Fibroblast of skin of left quadriceps (primary cell): ENCODE results near the gene CD248.

Source experiments
- DNase-seq, 2 experiments: peaks; one replicate each; pipeline ENCODE4 v3.0.0-alpha.2; 2013; ENCODE audit warnings: low read depth in 2 of 2

CD248 gene

GRCh38 chr11:66340596-66341501 lies 24.0 kb upstream of the CD248 start:
- no peak for DNase-seq

DNA sequence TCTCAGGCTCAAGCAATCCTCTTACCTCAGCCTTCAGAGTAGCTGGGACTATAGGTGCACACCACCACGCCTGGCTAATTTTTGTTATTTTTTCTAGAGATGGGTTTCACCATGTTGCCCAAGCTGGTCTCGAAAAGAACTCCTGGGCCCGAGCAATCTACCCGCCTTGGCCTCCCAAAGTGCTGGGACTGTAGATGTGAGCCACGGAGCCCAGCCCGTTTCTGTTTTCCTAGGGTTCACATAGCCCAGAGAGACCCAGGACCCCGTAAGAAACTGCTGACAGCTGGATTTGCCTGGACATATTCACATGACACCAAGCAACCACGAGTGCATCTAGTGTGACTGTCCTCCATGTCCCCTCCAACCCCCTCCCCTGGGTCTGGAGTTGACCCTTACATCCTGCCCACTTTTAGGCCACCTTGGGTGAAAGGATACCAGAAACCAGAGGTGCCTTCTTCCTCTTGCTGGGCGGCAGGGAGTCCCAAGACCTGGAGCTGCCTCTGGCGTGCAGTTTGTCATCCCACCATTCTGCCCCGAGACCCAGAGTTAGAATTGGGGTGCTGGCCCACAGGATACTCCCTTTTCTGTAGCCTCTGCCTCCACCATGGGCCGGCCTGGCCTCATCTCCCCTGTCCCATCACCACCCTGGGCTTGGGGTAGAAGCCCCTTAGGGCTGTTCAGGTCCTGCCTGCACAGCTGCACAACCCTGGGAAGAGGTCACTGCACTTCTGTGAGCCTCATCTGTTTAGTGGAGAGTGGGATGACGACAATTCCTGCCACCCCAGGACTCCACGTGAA lies 23.0 kb upstream of the CD248 start:
- no peak for DNase-seq

GRCh38 chr11:66339162-66339675 lies 22.4 kb upstream of the CD248 start:
- no peak for DNase-seq

GRCh38 chr11:66338276-66339161 lies 21.7 kb upstream of the CD248 start:
- DNase-seq: no peak

- DNase-seq: no peak
These were observed 20.5 kb upstream of the CD248 start for GRCh38 chr11:66337103-66337899.

GRCh38 chr11:66336234-66337102 lies 19.6 kb upstream of the CD248 start, which contains the start of gene RIN1:
RIN1 (minus strand) TSS chr11:66336434; CDS start chr11:66336402, 32 bp downstream.
- no peak for DNase-seq

- no peak for DNase-seq
These were observed 18.8 kb upstream of the CD248 start for GRCh38 chr11:66335531-66336233.

DNA sequence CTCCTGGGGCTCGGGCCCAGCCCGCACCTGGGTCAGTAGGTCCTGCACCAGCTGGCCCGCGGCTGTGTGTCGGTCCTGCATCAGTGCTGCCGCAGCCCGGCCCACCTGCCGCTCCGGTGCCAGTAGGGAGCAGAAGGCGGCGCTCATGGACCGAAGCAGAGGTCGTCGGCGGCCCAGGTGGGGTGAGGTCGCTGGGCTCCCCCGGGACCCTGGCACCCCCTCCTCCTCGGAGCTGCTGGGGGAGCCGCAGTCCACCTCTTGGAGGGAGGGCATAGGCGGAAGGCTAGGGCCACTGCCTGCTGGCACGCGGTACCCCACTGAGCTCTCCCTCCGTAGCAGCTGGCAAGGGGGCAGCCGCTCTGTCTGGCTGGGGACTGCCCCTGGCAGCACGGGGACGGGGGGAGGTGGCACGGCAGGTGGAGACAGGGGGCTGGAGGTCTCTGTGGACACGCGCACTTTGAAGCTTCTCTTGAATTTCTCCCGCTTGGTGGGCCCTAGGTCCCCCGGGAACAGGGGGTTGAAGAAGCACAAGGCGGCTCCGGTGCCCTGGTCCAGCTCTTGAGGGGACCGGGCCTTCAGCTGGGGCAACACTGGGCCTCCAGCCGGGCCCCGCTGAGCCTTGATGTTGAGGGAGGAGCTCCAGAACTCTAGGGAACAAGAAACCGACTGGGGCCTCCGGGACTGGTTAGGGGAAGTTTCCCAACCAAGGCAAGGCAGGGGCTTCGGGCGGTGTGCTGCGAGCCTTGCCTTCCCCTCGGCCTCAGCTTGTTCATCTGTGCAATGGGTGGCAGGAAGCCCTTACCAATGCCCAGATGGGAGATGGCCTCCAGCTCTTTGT lies 18.0 kb upstream of the CD248 start:
- DNase-seq: no peak

GRCh38 chr11:66333896-66334604 lies 17.2 kb upstream of the CD248 start:
- no peak for DNase-seq

DNA sequence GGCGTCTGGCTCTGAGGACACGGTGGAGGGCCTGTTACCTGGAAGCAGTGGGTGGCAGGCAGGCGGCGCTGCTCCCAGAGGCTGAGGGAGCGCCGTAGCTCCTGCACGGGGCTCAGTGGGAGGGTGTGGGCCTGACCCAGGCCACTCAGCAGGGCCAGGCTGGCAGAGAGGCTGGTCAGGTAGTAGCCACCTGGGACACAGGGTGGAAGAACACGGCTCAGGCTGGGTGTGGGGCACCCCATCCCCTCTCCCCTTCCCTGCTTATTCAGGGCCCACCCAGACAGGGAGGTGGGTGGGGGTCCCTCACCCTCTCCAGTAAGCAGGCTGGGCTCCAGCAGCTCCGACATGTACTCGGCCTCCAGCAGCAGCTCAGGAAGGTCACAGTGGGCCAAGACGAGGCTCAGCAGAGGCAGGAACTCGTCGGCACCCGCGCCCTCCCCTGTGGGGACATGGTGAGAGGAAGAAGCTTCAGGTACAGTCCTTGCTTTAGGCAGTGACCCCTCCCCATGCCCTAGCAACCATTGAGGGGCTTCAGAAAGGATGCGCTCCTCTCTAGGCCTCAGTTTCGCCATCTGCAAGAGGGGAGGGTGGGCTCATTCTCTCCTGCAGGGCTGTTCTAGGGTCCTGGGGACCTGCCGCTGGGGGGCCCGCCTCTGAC lies 16.5 kb upstream of the CD248 start:
- no peak for DNase-seq

DNA sequence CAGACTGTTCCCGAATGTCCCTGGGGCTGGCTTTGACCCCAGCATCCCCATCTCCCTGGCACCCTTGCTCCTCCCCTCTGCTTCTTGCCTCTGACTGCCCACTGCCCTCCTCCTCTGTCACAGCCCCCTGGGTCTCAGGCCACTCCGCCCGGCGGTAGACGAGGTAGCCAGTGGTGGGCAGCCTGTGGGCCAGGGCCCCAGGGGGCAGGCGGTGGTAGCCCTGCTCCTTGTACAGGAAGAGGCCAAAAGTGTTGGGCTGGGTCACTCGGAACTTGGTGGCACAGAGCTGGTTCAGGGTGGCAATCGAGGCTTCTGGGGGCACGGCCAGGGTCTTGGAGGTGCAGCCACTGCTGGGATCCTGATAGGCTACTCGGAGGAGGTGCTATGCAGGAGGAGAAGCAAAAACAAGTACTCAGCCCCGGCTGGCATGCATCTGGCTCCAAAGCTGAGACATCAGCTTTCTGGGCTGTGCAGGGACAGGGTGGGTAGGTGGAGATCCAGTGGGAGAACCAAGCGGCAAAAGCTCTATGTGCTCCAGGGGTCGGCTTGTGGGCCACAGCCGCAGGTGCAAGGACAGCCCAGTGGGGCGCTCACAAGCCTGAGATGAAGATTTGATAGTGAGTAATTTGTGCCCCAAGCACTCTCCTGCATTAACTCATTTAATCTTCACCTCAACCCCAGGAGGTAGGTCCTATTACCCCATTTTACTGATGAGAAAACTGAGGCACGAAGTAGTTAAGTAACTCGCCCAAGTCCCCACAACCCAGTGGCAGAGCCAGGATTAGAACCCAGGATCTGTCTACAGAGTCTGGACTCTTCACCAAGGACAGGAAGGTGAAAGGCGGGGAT lies 15.8 kb upstream of the CD248 start:
- DNase-seq: no peak

- DNase-seq: no peak
These were observed 14.9 kb upstream of the CD248 start for GRCh38 chr11:66331542-66332370.

DNA sequence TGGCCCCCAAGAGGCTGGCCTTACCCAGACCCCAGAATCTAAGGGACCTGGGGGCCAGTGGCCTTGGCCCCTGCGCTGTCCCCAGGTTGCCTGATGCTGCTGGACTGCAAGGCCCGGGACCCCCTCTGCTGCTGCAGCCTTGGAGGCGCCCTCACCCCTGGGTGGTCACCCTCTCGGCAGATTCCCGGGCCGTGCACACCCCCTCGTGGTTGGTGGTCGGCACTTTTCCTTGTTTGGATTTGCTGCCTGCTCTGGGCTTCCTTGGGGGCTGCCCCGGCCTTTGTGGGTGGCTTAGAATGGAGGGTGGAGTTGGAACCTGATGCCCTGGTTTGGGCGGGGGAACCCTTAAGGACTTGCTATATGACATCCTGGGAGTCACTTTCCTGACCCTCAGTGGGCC lies 14.1 kb upstream of the CD248 start:
- DNase-seq: no peak

DNA sequence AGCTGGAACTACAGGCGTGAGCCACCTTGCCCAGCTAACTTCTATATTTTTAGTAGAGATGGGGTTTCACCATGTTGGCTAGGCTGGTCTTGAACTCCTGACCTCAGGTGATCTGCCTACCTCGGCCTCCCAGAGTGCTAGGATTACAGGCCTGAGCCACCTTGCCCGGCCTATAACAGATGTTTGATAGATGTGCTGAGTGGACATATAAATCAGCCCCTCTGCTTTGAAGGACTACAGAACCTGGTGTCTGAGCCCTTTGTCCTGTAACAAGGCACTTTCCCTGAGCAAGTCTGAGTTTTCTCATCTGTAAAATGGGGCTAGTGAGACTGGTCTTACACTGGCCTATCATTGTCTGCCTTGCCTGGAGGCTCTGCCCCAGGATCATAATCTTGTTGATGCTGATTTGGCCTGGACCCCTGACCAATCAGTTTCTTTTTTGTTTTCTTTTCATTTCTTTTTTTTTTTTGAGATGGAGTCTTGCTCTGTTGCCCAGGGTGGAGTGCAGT lies 12.4 kb upstream of the CD248 start:
- no peak for DNase-seq
